ENCODE data around the gene UCHL5. TPM values are rescaled to one million over a fixed set of nuclear protein-coding genes. Genes with fewer than 3 reads are reported as not detected.

UCHL5 gene
- total and polyA plus RNA-seq, 2 of the 13 experiments (the other 11 are each of a cell fraction or from before 2014, with no cell fraction given) = 18.2 to 44.1 TPM

DNA sequence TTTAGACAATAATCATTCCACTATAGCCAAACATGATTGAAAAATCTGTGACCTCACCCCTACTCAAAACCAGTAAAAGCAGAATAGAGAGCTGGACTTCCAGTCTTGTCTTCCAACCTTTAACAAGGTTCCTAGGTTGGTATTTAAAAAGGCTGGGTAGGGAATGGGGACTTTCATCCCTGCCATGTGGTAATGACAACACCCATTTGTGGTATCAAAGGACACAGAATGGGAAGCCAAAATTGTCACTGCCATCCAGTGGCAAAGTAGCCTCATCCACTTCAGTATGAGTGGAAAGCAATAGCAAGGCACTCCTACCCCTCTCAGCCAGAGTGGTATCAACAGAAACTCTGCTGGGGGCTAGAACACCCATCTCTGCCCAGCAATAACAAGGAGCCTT is 33.9 kb downstream of the UCHL5 start:
- CTCF ChIA-PET (ENCODE audit: low intra/inter-chr PET ratio, low total read pairs) = no interaction called here
- no peak overlapping the region for H3K27ac ChIP-seq (ENCODE audit: extremely low read length, insufficient read depth, low read length)
- no peaks in the 10 kb centered on the region for H3K27me3 ChIP-seq (ENCODE audit: control insufficient read depth in 1 of 2, insufficient read depth in 2 of 2, low read length in 2 of 2)
- ATAC-seq (no peak; the same call in 2 of the 3 replicates), FAIRE-seq (no peak), DNase-seq (ENCODE audit: low spot score) (no peak)
- in situ Hi-C loops (cut with HindIII; ENCODE audit: extremely low pct_ligation_motif_present, low pct_unique_long_range_greater_than_20kb) = no loop called here
- H3K4me3 ChIP-seq (replicated peaks in 1 of 3; ENCODE audit: insufficient read depth in 1 of 3, low read depth in 2 of 3, low read length in 3 of 3) = no peak overlapping the region
- no peaks in the 10 kb centered on the region for H3K79me2 ChIP-seq (ENCODE audit: insufficient read depth, low read length)
- TF ChIP-seq KLF13 (CRISPR knock-in tag; IDR thresholded peaks at IDR 0.05) = no peak
- TF ChIP-seq AGO2 (optimal IDR thresholded peaks at IDR 0.05; ENCODE audit: low read depth, low read length) = no peak
- TF ChIP-seq ESRRA (CRISPR knock-in tag; IDR thresholded peaks at IDR 0.05; ENCODE audit: low read depth) = no peak
- no peak for TF ChIP-seq ZMYM4 (CRISPR knock-in tag; IDR thresholded peaks at IDR 0.05)
- no peak for TF ChIP-seq ZNF761 (CRISPR knock-in tag; conservative IDR thresholded peaks at IDR 0.05)
- TF ChIP-seq ZNF343 (CRISPR knock-in tag; IDR thresholded peaks at IDR 0.05) = no peak
- TF ChIP-seq CEBPG (CRISPR knock-in tag; IDR thresholded peaks at IDR 0.05) = no peak
- TF ChIP-seq, protein P1, sequence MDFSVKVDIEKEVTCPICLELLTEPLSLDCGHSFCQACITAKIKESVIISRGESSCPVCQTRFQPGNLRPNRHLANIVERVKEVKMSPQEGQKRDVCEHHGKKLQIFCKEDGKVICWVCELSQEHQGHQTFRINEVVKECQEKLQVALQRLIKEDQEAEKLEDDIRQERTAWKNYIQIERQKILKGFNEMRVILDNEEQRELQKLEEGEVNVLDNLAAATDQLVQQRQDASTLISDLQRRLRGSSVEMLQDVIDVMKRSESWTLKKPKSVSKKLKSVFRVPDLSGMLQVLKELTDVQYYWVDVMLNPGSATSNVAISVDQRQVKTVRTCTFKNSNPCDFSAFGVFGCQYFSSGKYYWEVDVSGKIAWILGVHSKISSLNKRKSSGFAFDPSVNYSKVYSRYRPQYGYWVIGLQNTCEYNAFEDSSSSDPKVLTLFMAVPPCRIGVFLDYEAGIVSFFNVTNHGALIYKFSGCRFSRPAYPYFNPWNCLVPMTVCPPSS (IDR thresholded peaks at IDR 0.05) = no peak
- no peak for TF ChIP-seq ZNF879 (CRISPR knock-in tag; IDR thresholded peaks at IDR 0.05)
- no peak overlapping the region for H3K9ac ChIP-seq (ENCODE audit: insufficient read depth, low read depth, low read length)
- no peaks in the 10 kb centered on the region for H3K9me3 ChIP-seq (ENCODE audit: low read length)
- BruUV-seq (replicated peaks) = no TSS peak
- H3K36me3 ChIP-seq (replicated peaks in 1 of 2; ENCODE audit: control insufficient read depth in 1 of 2, insufficient read depth in 2 of 2, low read length in 2 of 2) = peaks cover 2 to 29% of the 10 kb centered on the region in 2 experiments; a peak in 4 of 5 replicates
- H2AFZ ChIP-seq (ENCODE audit: low read length) = no peak overlapping the region
- POLR2A ChIA-PET = no interaction called here
- no peaks in the 10 kb centered on the region for H4K20me1 ChIP-seq (ENCODE audit: insufficient read depth, low read length)
- H3K4me2 ChIP-seq (ENCODE audit: low read depth, low read length) = no peak overlapping the region
- H3K4me1 ChIP-seq (ENCODE audit: insufficient read depth, low read length) = no peaks in the 10 kb centered on the region
- intact Hi-C loops (cut with micrococcal nuclease; ENCODE audit: unreplicated experiment) = no loop called here

Data from HepG2 (cell line).